H1 (cell line): Measurements from ENCODE around the gene VRK3. TPM values are rescaled to one million over a fixed set of nuclear protein-coding genes. Genes with fewer than 3 reads are reported as not detected.
"Not testable (repeated sequence)": the region's sequence is repeated elsewhere in the genome, so short reads cannot be mapped to it uniquely, and the experiment has no call there.

Source experiments
- CTCF ChIA-PET: fragments of 300-600 bp; sonication (Branson Sonifier 250); formaldehyde crosslinking; loops from one replicate; lab custom pipeline; 2021; ENCODE audit not compliant: partially characterized antibody; lab: Charles Lee
- POLR2A ChIA-PET: fragments of 300-600 bp; sonication (Branson Sonifier 250); formaldehyde crosslinking; loops from one replicate; lab custom pipeline; 2021; ENCODE audit warnings: inconsistent platforms; ENCODE audit not compliant: partially characterized antibody; lab: Charles Lee
- DNase-seq, 2 experiments: peaks; one replicate each; pipeline versions ENCODE4 v3.0.0 to v3.0.0-alpha.2; 2010 to 2022; ENCODE audit warnings: low spot score in 2 of 2, low read depth in 1 of 2, mixed read lengths in 1 of 2
- FAIRE-seq: peaks from 2 replicates; lab custom pipeline; 2011; peaks lifted over from hg19 to GRCh38; lab: Jason Lieb, UNC
- H2AFZ ChIP-seq: 2 replicates; pipeline ENCODE4 v1.8.1; 2012; ENCODE audit warnings: low read length, inconsistent platforms
- H2AK5ac ChIP-seq: 2 replicates; pipeline ENCODE4 v1.6.1; 2013; ENCODE audit warnings: low read depth, low read length
- H2BK120ac ChIP-seq: replicated peaks from 2 replicates; pipeline ENCODE3; 2013; ENCODE audit warnings: low read depth, low read length, inconsistent platforms
- H2BK12ac ChIP-seq: 2 replicates; pipeline ENCODE4 v1.6.1; 2013; ENCODE audit warnings: low read depth, low read length
- H2BK15ac ChIP-seq: 2 replicates; pipeline ENCODE4 v1.6.1; 2013; ENCODE audit warnings: low read length
- H2BK20ac ChIP-seq: 2 replicates; pipeline ENCODE4 v1.6.1; 2013; ENCODE audit warnings: low read length
- H2BK5ac ChIP-seq: 2 replicates; pipeline ENCODE4 v1.6.1; 2013; ENCODE audit warnings: low read depth, low read length
- H3K14ac ChIP-seq: 2 replicates; pipeline ENCODE4 v1.6.1; 2013; ENCODE audit warnings: inconsistent platforms; ENCODE audit not compliant: insufficient read length
- H3K18ac ChIP-seq: 2 replicates; pipeline ENCODE4 v1.6.1; 2013; ENCODE audit warnings: low read length; ENCODE audit errors: extremely low read depth
- H3K23ac ChIP-seq: 2 replicates; pipeline ENCODE4 v1.6.1; 2013; ENCODE audit warnings: inconsistent platforms; ENCODE audit not compliant: insufficient read length
- H3K23me2 ChIP-seq: 2 replicates; pipeline ENCODE4 v1.6.1; 2013; ENCODE audit warnings: low read depth, low read length
- H3K27ac ChIP-seq: 2 replicates; pipeline ENCODE4 v1.6.1; 2011; ENCODE audit warnings: low read depth, low read length, inconsistent platforms
- H3K27me3 ChIP-seq, 4 experiments: replicated peaks in 1 of 4; 1 replicate in 1 of 4; 2 replicates in 3 of 4; pipeline versions ENCODE4 v1.6.1 to v1.8.1; 2011 to 2013; ENCODE audit warnings: low read length in 3 of 4, mild to moderate bottlenecking in 3 of 4, inconsistent platforms in 2 of 4, mixed read lengths in 2 of 4, moderate library complexity in 1 of 4; ENCODE audit not compliant: control insufficient read depth in 3 of 4, insufficient read depth in 3 of 4; ENCODE audit errors: extremely low read depth in 1 of 4
- H3K36me3 ChIP-seq, 4 experiments: 2 replicates each; pipeline versions ENCODE4 v1.6.1 to v1.8.1; 2011 to 2013; ENCODE audit warnings: mild to moderate bottlenecking in 4 of 4, low read length in 3 of 4, moderate library complexity in 2 of 4, control low read depth in 1 of 4, inconsistent platforms in 1 of 4; ENCODE audit not compliant: insufficient read depth in 4 of 4, control insufficient read depth in 2 of 4
- H3K4ac ChIP-seq: replicated peaks from 2 replicates; pipeline ENCODE3; 2013; ENCODE audit warnings: low read length, low read depth, mixed read lengths, inconsistent platforms; ENCODE audit not compliant: insufficient read length
- H3K4me1 ChIP-seq, 4 experiments: replicated peaks in 1 of 4; 1 replicate in 1 of 4; 2 replicates in 3 of 4; pipeline versions ENCODE4 v1.6.1 to v1.8.1; 2011 to 2013; ENCODE audit warnings: low read length in 3 of 4, inconsistent platforms in 2 of 4, mixed read lengths in 1 of 4; ENCODE audit not compliant: insufficient read depth in 4 of 4, control insufficient read depth in 3 of 4
- H3K4me2 ChIP-seq, 2 experiments: 2 replicates each; pipeline versions ENCODE4 v1.6.1 to v1.8.1; 2011 to 2013; ENCODE audit warnings: low read depth in 2 of 2, low read length in 2 of 2, control low read depth in 1 of 2, inconsistent platforms in 1 of 2, mild to moderate bottlenecking in 1 of 2; ENCODE audit not compliant: insufficient read depth in 1 of 2
- H3K4me3 ChIP-seq, 4 experiments: fragments of 200-600, 300-600 bp in 1 of 4; sonication (generic), shearing (Covaris generic), sonication (Bioruptor Twin) in 1 of 4; 2 replicates each; pipeline versions ENCODE4 v1.5.1 to v1.8.1; 2011 to 2016; ENCODE audit warnings: low read length in 4 of 4, low read depth in 3 of 4, control low read depth in 2 of 4, inconsistent platforms in 2 of 4, mild to moderate bottlenecking in 2 of 4, mixed read lengths in 1 of 4, moderate library complexity in 1 of 4; ENCODE audit not compliant: insufficient read depth in 2 of 4; ENCODE audit errors: extremely low read depth in 1 of 4
- H3K56ac ChIP-seq: replicated peaks from 2 replicates; pipeline ENCODE3; 2013; ENCODE audit warnings: low read depth, mild to moderate bottlenecking, mixed read lengths, low read length, inconsistent platforms; ENCODE audit not compliant: insufficient read length
- H3K79me1 ChIP-seq: 2 replicates; pipeline ENCODE4 v1.6.1; 2013; ENCODE audit warnings: low read depth, low read length, control low read depth
- H3K79me2 ChIP-seq, 2 experiments: 2 replicates each; pipeline versions ENCODE4 v1.6.1 to v1.8.1; 2012 to 2013; ENCODE audit warnings: low read length in 2 of 2, mild to moderate bottlenecking in 2 of 2, inconsistent platforms in 1 of 2; ENCODE audit not compliant: insufficient read depth in 2 of 2, control insufficient read depth in 1 of 2
- H3K9ac ChIP-seq, 4 experiments: replicated peaks in 1 of 4; 1 replicate in 1 of 4; 2 replicates in 3 of 4; pipeline versions ENCODE4 v1.6.1 to v1.8.1; 2011 to 2013; ENCODE audit warnings: low read depth in 3 of 4, low read length in 3 of 4, control low read depth in 2 of 4, mild to moderate bottlenecking in 2 of 4, moderate library complexity in 2 of 4, inconsistent platforms in 1 of 4; ENCODE audit errors: extremely low read depth in 1 of 4
- H3K9me3 ChIP-seq, 2 experiments: 2 replicates each; pipeline versions ENCODE4 v1.6.1 to v1.8.1; 2012 to 2013; ENCODE audit warnings: mild to moderate bottlenecking in 2 of 2, moderate library complexity in 2 of 2, control low read depth in 1 of 2, inconsistent platforms in 1 of 2, low read depth in 1 of 2, low read length in 1 of 2, mixed read lengths in 1 of 2; ENCODE audit not compliant: insufficient read depth in 2 of 2
- H4K20me1 ChIP-seq, 2 experiments: replicated peaks in 1 of 2; 2 replicates each; pipeline versions ENCODE3 to v1.8.1; 2011 to 2013; ENCODE audit warnings: inconsistent platforms in 2 of 2, low read length in 2 of 2, mild to moderate bottlenecking in 1 of 2; ENCODE audit not compliant: insufficient read depth in 2 of 2, control insufficient read depth in 1 of 2
- H4K5ac ChIP-seq: 2 replicates; pipeline ENCODE4 v1.6.1; 2013; ENCODE audit warnings: low read length, low read depth, mixed read lengths, inconsistent platforms; ENCODE audit not compliant: insufficient read length
- H4K8ac ChIP-seq: 2 replicates; pipeline ENCODE4 v1.8.0; 2013; ENCODE audit warnings: mild to moderate bottlenecking, moderate library complexity, low read length, inconsistent platforms; ENCODE audit not compliant: insufficient read depth; ENCODE audit errors: extremely low read depth
- H4K91ac ChIP-seq: replicated peaks from 2 replicates; pipeline ENCODE3; 2013; ENCODE audit warnings: low read length, mixed read lengths, inconsistent platforms; ENCODE audit not compliant: insufficient read length
- WGBS, 2 experiments: shearing (Covaris generic) in 1 of 2; methylation state at CpG; one replicate each; pipeline versions ENCODE4 v1.1.6 to v1.1.7; 2013 to 2015; ENCODE audit warnings: low lambda C conversion rate in 2 of 2, mixed read lengths in 2 of 2, inconsistent platforms in 1 of 2, low coverage in 1 of 2, missing lambda C conversion rate in 1 of 2; ENCODE audit not compliant: insufficient replicate concordance in 2 of 2, insufficient coverage in 1 of 2, insufficient read length in 1 of 2; ENCODE audit errors: extremely low coverage in 1 of 2, missing lambda C conversion rate in 1 of 2; 5-methylcytosine and 5-hydroxymethylcytosine counted together
- polyA plus RNA-seq, 7 experiments: library from polyadenylated mRNA; depleted of rRNA in 3 of 7; stranded (reverse) in 5 of 7; unstranded in 2 of 7; fragments of >200 nt in 5 of 7; fragments of 200-250 nt in 2 of 7; gene quantifications; 1 replicate in 5 of 7; 2 replicates in 1 of 7; 4 replicates in 1 of 7; pipeline versions ENCODE4 v1.2.1 to v1.2.3, GENCODE V29; 2011 to 2013; ENCODE audit warnings: missing spikeins in 2 of 7, mixed read lengths in 2 of 7
- total RNA-seq: library from RNA; stranded (reverse); fragmentation: NEBNext Ultra II Directional; extraction: Animal tissue kit (Norgen Biotek cat#: 25700); gene quantifications from 2 replicates; pipeline ENCODE4 v1.2.1, GENCODE V29; 2021

The VRK3 gene
- total and polyA plus RNA-seq, 2 of the 8 experiments (the other 6 are each of a cell fraction or from before 2014, with no cell fraction given): 21.3 to 36.1 TPM

- H2AK5ac ChIP-seq, H3K4ac ChIP-seq, POLR2A ChIA-PET, H3K27me3 ChIP-seq, H3K9ac ChIP-seq, H2BK20ac ChIP-seq, H4K91ac ChIP-seq, H3K36me3 ChIP-seq, DNase-seq, H3K4me3 ChIP-seq, H3K9me3 ChIP-seq, H2BK15ac ChIP-seq, H3K23ac ChIP-seq, FAIRE-seq, H3K14ac ChIP-seq, H3K56ac ChIP-seq, H3K79me1 ChIP-seq, H2BK120ac ChIP-seq, H2BK5ac ChIP-seq, H4K5ac ChIP-seq, H3K79me2 ChIP-seq, H3K23me2 ChIP-seq, H3K27ac ChIP-seq, H3K4me1 ChIP-seq, H3K4me2 ChIP-seq, H4K20me1 ChIP-seq, H3K18ac ChIP-seq, H4K8ac ChIP-seq, H2AFZ ChIP-seq, H2BK12ac ChIP-seq: not testable (repeated sequence)
- CTCF ChIA-PET: interaction anchor here (1.5 to 10.3 kb wide), 2 partner anchors 37 to 38 kb away, joined by 6 to 231 read pairs; no protein-coding TSS in a partner anchor
- WGBS, 2 experiments: 87% methylated on average over 5 of the region's 5 CpGs; no CpG with 5 or more reads in 1 of the 2 experiments
These were observed 80.6 kb downstream of the VRK3 start for GRCh38 chr19:49944567-49944966.
